BJ (cell line): Measurements from ENCODE around the gene TTC33. TPM values are rescaled to one million over a fixed set of nuclear protein-coding genes. Genes with fewer than 3 reads are reported as not detected.

ENCODE experiments used
- CTCF ChIA-PET: fragments of 350-600 bp; formaldehyde crosslinking; extraction: SDS; loops from one replicate; lab custom pipeline; 2021; ENCODE audit warnings: antibody characterized with exemption, inconsistent platforms; lab: Yijun Ruan, JAX
- POLR2A ChIA-PET: fragments of 300-600 bp; sonication (Branson Sonifier 250); formaldehyde crosslinking; extraction: SDS; loops from one replicate; lab custom pipeline; 2021; ENCODE audit warnings: antibody characterized with exemption; lab: Charles Lee
- DNase-seq: peaks from one replicate; pipeline ENCODE4 v3.0.0-alpha.2; 2011; ENCODE audit warnings: low read depth
- H3K27me3 ChIP-seq: 2 replicates; pipeline ENCODE4 v1.6.0; 2011; ENCODE audit warnings: low read length; ENCODE audit not compliant: control insufficient read depth, insufficient read depth
- H3K36me3 ChIP-seq: 2 replicates; pipeline ENCODE4 v1.5.1; 2011; ENCODE audit warnings: low read length; ENCODE audit not compliant: control insufficient read depth, insufficient read depth
- H3K4me3 ChIP-seq: 2 replicates; pipeline ENCODE4 v1.5.1; 2011; ENCODE audit warnings: low read depth, mild to moderate bottlenecking, control low read depth, low read length
- CTCF ChIP-seq: IDR thresholded peaks from 2 replicates; pipeline ENCODE4 v1.5.1; 2011; ENCODE audit warnings: low read depth, mild to moderate bottlenecking, control low read depth, inconsistent platforms, low read length, moderate library complexity; ENCODE audit not compliant: insufficient read depth
- polyA plus RNA-seq: library from polyadenylated mRNA; depleted of rRNA; stranded (reverse); fragments of >200 nt; gene quantifications from 2 replicates; pipeline ENCODE4 v1.2.3, GENCODE V29; 2011

Gene TTC33
- polyA plus RNA-seq, 1 experiment: 2.8 TPM

DNA sequence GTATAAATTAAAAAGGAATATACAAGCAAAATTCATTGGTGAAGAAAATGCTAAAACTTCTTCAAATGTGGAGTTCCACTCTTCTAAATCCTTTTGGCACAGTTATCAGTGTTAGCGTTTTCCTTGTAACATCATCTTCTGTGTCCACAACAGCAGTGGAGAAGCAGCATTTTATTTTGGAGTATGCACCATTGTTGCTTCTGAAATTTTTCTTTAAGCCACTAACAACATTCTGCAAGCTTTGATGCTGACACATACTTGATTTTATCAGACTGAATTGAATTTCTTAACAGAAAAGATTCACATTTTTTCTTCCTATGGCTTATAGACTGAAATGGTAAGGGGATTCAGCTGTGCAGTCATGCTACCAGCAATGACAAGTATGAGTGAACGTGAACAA is 136.8 kb downstream of the TTC33 start:
- CTCF ChIA-PET: no interaction called here
- H3K36me3 ChIP-seq: no peaks in the 10 kb centered on the region
- DNase-seq: no peak
- TF ChIP-seq CTCF: no peak
- POLR2A ChIA-PET: no interaction called here
- H3K27me3 ChIP-seq: no peaks in the 10 kb centered on the region
- no peak overlapping the region for H3K4me3 ChIP-seq

DNA sequence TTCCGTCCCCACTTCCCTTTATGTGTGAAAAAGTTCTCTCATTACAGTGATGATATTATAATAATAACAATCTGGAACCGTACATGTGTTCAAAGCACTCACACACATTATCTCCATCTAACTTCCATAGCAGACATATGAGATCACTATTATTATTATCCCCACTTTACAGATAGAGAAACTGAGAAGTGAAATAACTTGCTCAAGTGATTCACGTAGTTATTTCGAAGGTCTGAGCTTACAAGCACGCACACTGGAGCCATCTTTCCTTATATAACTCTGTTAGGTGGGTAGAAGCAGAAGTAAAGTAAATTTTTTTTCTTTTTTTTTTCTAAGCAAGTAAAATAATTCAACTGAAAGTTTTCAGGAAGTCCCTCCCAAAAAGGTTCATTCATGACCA is 139.0 kb downstream of the TTC33 start:
- ChIA-PET POLR2A (no interaction called here), CTCF (no interaction called here)
- DNase-seq: no peak
- no peaks in the 10 kb centered on the region for H3K36me3 ChIP-seq
- H3K4me3 ChIP-seq: no peak overlapping the region
- H3K27me3 ChIP-seq: no peaks in the 10 kb centered on the region
- no peak for TF ChIP-seq CTCF

GRCh38 chr5:40615586-40616170 is 140.1 kb downstream of the TTC33 start:
- H3K27me3 ChIP-seq: no peaks in the 10 kb centered on the region
- no peak for DNase-seq
- no peaks in the 10 kb centered on the region for H3K36me3 ChIP-seq
- no peak for TF ChIP-seq CTCF
- POLR2A ChIA-PET: no interaction called here
- no peak overlapping the region for H3K4me3 ChIP-seq
- CTCF ChIA-PET: no interaction called here

DNA sequence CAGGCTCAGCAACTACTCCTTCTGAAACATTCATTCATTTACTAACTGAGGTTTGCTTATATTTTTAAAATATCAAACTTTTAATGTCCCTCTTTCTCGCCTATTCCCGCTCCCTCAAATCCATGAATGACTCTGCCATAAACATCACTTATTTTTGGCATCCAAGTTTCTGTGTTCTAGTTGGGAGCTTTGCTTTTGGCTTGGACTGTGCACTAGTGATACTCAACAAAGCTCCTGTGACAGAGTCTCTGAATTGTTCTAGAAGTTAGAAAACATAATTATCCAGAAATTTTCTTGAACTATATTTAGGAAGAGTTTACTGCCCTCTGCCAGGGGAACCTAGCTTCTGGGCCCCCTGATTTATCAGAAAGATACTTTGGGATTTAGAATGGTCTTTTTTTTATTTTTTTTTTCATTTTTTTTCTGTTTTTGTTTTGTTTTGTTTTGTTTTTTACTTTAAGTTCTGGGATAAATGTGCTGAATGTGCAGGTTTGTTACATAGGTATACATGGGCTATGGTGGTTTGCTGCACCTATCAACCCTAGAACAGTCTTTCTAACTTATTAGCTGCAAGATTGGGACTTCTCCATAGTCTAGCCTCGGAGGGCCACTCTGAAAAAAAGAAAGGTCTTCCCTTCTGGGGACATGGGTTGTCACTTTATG is 140.7 kb downstream of the TTC33 start:
- Histone ChIP-seq H3K4me3 (no peak overlapping the region), H3K27me3 (no peaks in the 10 kb centered on the region), H3K36me3 (no peaks in the 10 kb centered on the region)
- ChIA-PET POLR2A (no interaction called here), CTCF (no interaction called here)
- no peak for TF ChIP-seq CTCF
- DNase-seq: no peak

DNA sequence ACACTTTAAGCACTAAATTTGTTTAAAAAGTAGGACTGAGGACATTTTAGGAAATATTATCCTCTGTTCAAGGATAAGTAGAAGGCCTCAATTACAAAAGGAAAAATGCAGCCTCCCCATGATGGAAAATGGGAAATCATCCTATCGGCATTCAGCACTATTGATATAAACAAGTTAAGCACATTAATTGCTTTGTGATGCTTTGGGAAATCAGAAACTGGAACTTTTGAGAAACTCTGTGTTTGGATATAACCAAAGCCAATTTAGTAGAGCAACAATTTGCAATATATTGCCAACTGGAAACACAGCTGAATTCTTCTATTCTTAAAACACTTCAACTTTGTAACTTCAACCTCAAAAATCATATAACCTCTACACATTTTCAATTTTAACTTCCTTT is 141.3 kb downstream of the TTC33 start:
- CTCF ChIA-PET: interaction anchor here (1.4 kb wide), 1 partner anchor 213 kb away, joined by 3 read pairs; no protein-coding TSS in a partner anchor

More for the DNA sequence above, 141.3 kb downstream of the TTC33 start:
- POLR2A ChIA-PET: no interaction called here
- Histone ChIP-seq H3K4me3 (no peak overlapping the region), H3K36me3 (no peaks in the 10 kb centered on the region), H3K27me3 (no peaks in the 10 kb centered on the region)
- DNase-seq: no peak
- TF ChIP-seq CTCF: no peak
